Keratinocyte (primary cell): Measurements from ENCODE around the gene GEMIN5. TPM values are rescaled to one million over a fixed set of nuclear protein-coding genes. Genes with fewer than 3 reads are reported as not detected.

Source experiments
- DNase-seq: peaks from one replicate; pipeline ENCODE4 v3.0.0-alpha.2; 2011; ENCODE audit warnings: low read depth, missing footprints, low spot score
- FAIRE-seq: peaks from 2 replicates; lab custom pipeline; 2011; peaks lifted over from hg19 to GRCh38; lab: Jason Lieb, UNC
- H2AFZ ChIP-seq: 2 replicates; pipeline ENCODE4 v1.6.0; 2012; ENCODE audit warnings: low read length, control low read depth, inconsistent platforms; ENCODE audit not compliant: control insufficient read depth
- H3K27ac ChIP-seq: 2 replicates; pipeline ENCODE4 v1.5.1; 2011; ENCODE audit warnings: low read length; ENCODE audit not compliant: control insufficient read depth, insufficient read depth
- H3K27me3 ChIP-seq: 3 replicates; pipeline ENCODE4 v1.6.0; 2011; ENCODE audit warnings: low read length; ENCODE audit not compliant: control insufficient read depth, insufficient read depth; ENCODE audit errors: extremely low read depth
- H3K36me3 ChIP-seq, 2 experiments: 2 replicates in 1 of 2; 3 replicates in 1 of 2; pipeline ENCODE4 v1.5.1; 2011; ENCODE audit warnings: low read length in 2 of 2, mild to moderate bottlenecking in 1 of 2; ENCODE audit not compliant: control insufficient read depth in 2 of 2, insufficient read depth in 2 of 2; ENCODE audit errors: extremely low read depth in 1 of 2
- H3K4me1 ChIP-seq: 3 replicates; pipeline ENCODE4 v1.5.1; 2011; ENCODE audit warnings: low read length; ENCODE audit not compliant: control insufficient read depth, insufficient read depth; ENCODE audit errors: extremely low read depth
- H3K4me2 ChIP-seq: 3 replicates; pipeline ENCODE4 v1.6.0; 2011; ENCODE audit warnings: low read depth, low read length; ENCODE audit not compliant: control insufficient read depth, insufficient read depth; ENCODE audit errors: extremely low read depth
- H3K4me3 ChIP-seq, 3 experiments: fragments of 200-600 bp in 1 of 3; sonication (generic) in 1 of 3; 2 replicates in 2 of 3; 3 replicates in 1 of 3; pipeline ENCODE4 v1.5.1; 2011 to 2016; ENCODE audit warnings: low read length in 3 of 3, mild to moderate bottlenecking in 3 of 3, control low read depth in 2 of 3, inconsistent platforms in 1 of 3, low read depth in 1 of 3, mixed read lengths in 1 of 3, mixed run types in 1 of 3, moderate library complexity in 1 of 3; ENCODE audit not compliant: control insufficient read depth in 2 of 3, insufficient read depth in 2 of 3; ENCODE audit errors: extremely low read depth in 1 of 3
- H3K79me2 ChIP-seq: 2 replicates; pipeline ENCODE4 v1.6.0; 2012; ENCODE audit warnings: low read length; ENCODE audit not compliant: control insufficient read depth, insufficient read depth
- H3K9ac ChIP-seq: 3 replicates; pipeline ENCODE4 v1.6.0; 2011; ENCODE audit warnings: low read length; ENCODE audit not compliant: control insufficient read depth, insufficient read depth; ENCODE audit errors: extremely low read depth
- H3K9me1 ChIP-seq: 3 replicates; pipeline ENCODE4 v1.6.0; 2011; ENCODE audit warnings: low read length; ENCODE audit not compliant: control insufficient read depth, insufficient read depth; ENCODE audit errors: extremely low read depth
- H3K9me3 ChIP-seq: 2 replicates; pipeline ENCODE4 v1.5.1; 2012; ENCODE audit warnings: low read depth, low read length; ENCODE audit not compliant: control insufficient read depth
- H4K20me1 ChIP-seq: 3 replicates; pipeline ENCODE4 v1.6.0; 2011; ENCODE audit warnings: low read length; ENCODE audit not compliant: control insufficient read depth, insufficient read depth; ENCODE audit errors: extremely low read depth
- EZH2 ChIP-seq: IDR thresholded peaks from one replicate; pipeline ENCODE4 v1.6.1; 2012; ENCODE audit warnings: inconsistent platforms, mild to moderate bottlenecking, low read length, moderate library complexity
- dilution Hi-C: fragments of 300-500 bp; cut with MboI; formaldehyde crosslinking; loops from one replicate; pipeline ENCODE4 v1.7.0; 2020; ENCODE audit warnings: low sequenced_read_pairs; ENCODE audit not compliant: extremely low pct_ligation_motif_present
- polyA plus RNA-seq, 5 experiments: library from polyadenylated mRNA; depleted of rRNA in 3 of 5; stranded (reverse) in 3 of 5; stranded (forward) in 1 of 5; unstranded in 1 of 5; fragments of >200 nt; gene quantifications; 1 replicate in 1 of 5; 2 replicates in 3 of 5; 3 replicates in 1 of 5; pipeline versions ENCODE4 v1.2.1 to v1.2.3, GENCODE V29; 2011 to 2012; ENCODE audit warnings: missing spikeins in 2 of 5, low read depth in 1 of 5, low replicate concordance in 1 of 5
- TF ChIP-seq, protein P1 (sequence below), 3 experiments: IDR thresholded peaks in 1 of 3; conservative IDR thresholded peaks in 1 of 3; optimal IDR thresholded peaks in 1 of 3; 2 replicates in 2 of 3; 3 replicates in 1 of 3; pipeline versions ENCODE3 to v1.5.1; 2011; ENCODE audit warnings: low read length in 3 of 3, mild to moderate bottlenecking in 3 of 3, moderate library complexity in 2 of 3, control low read depth in 1 of 3, inconsistent platforms in 1 of 3; ENCODE audit not compliant: insufficient read depth in 2 of 3; ENCODE audit errors: extremely low read depth in 1 of 3

GEMIN5 gene
- polyA plus RNA-seq, 1 donor (not counting 4 experiments of a cell fraction or from before 2014, with no cell fraction given) = 12.5 TPM

- DNase-seq (peak; percentile 41), FAIRE-seq (no peak)
- Histone ChIP-seq H3K79me2 (peaks cover 43% of the 10 kb centered on the region), H3K27me3 (no peaks in the 10 kb centered on the region), H3K4me3 (peak overlapping the region; percentile 80 to 90 (median 87)), H2AFZ (peak overlapping the region; percentile 95), H3K9ac (peak overlapping the region; percentile 94), H4K20me1 (no peaks in the 10 kb centered on the region), H3K9me1 (no peaks in the 10 kb centered on the region), H3K27ac (peak overlapping the region; percentile 88), H3K4me1 (peaks cover 19% of the 10 kb centered on the region), H3K9me3 (no peaks in the 10 kb centered on the region), H3K4me2 (peak overlapping the region; percentile 80), H3K36me3 (peaks cover 0 to 2% of the 10 kb centered on the region in 2 experiments)
- dilution Hi-C loops = no loop called here
- TF ChIP-seq EZH2 = no peak
- TF ChIP-seq, protein P1, sequence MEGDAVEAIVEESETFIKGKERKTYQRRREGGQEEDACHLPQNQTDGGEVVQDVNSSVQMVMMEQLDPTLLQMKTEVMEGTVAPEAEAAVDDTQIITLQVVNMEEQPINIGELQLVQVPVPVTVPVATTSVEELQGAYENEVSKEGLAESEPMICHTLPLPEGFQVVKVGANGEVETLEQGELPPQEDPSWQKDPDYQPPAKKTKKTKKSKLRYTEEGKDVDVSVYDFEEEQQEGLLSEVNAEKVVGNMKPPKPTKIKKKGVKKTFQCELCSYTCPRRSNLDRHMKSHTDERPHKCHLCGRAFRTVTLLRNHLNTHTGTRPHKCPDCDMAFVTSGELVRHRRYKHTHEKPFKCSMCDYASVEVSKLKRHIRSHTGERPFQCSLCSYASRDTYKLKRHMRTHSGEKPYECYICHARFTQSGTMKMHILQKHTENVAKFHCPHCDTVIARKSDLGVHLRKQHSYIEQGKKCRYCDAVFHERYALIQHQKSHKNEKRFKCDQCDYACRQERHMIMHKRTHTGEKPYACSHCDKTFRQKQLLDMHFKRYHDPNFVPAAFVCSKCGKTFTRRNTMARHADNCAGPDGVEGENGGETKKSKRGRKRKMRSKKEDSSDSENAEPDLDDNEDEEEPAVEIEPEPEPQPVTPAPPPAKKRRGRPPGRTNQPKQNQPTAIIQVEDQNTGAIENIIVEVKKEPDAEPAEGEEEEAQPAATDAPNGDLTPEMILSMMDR (optimal IDR thresholded peaks at IDR 0.05 in 1 of 3, IDR thresholded peaks at IDR 0.05 in 1 of 3, conservative IDR thresholded peaks at IDR 0.05 in 1 of 3; ENCODE audit: extremely low read depth in 1 of 3, insufficient read depth in 2 of 3, low read length in 3 of 3) = peak in 1 of 3 experiments; percentile 12
Measured at GRCh38 chr5:154857530-154858296, 80.3 kb downstream of the GEMIN5 start.

DNA sequence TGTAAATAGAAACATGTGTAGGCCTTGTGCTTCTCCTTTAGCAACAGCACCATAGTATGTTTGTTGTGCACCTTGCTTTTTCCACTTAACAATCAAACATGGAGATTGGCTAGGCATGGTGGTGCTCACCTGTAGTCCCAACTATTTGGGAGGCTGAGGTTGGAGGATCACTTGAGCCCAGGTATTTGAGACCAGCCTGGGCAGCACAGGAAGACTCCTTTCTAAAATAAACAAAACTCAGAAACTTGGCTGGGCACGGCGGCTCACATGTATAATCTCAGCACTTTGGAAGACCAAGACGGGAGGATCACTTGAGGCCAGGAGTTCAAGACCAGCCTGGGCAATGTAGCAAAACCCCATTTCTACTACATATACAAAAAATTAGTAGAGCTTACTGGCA lies 86.7 kb downstream of the GEMIN5 start:
- Histone ChIP-seq H3K27me3 (no peaks in the 10 kb centered on the region), H2AFZ (no peak overlapping the region), H3K4me1 (peaks cover 10% of the 10 kb centered on the region), H3K9me1 (no peaks in the 10 kb centered on the region), H3K36me3 (no peaks in the 10 kb centered on the region), H3K79me2 (no peaks in the 10 kb centered on the region), H3K9me3 (no peaks in the 10 kb centered on the region), H3K27ac (no peak overlapping the region), H3K9ac (no peak overlapping the region), H4K20me1 (no peaks in the 10 kb centered on the region), H3K4me2 (no peak overlapping the region), H3K4me3 (no peak overlapping the region)
- dilution Hi-C loops = no loop called here
- no peak for TF ChIP-seq EZH2
- TF ChIP-seq, protein P1 (optimal IDR thresholded peaks at IDR 0.05 in 1 of 3, IDR thresholded peaks at IDR 0.05 in 1 of 3, conservative IDR thresholded peaks at IDR 0.05 in 1 of 3; ENCODE audit: extremely low read depth in 1 of 3, insufficient read depth in 2 of 3, low read length in 3 of 3) = no peak
- FAIRE-seq (no peak), DNase-seq (no peak)
